Left lung (tissue), 10 donors: ENCODE data around the gene OR2D2. TPM values are rescaled to one million over a fixed set of nuclear protein-coding genes. Genes with fewer than 3 reads are reported as not detected.

Experiments
- ATAC-seq: fragments of 200-7000 bp; cut with Tn5 transposase; one replicate; pipeline ENCODE4 v1.9.1; 2020; ENCODE audit warnings: moderate library complexity
- DNase-seq, 4 donors: peaks; one replicate each; pipeline ENCODE4 v3.0.0-alpha.2; 2013 to 2020
- H3K27ac ChIP-seq, 2 donors: fragments of 200-600 bp; sonication (generic) in 1 of 2; one replicate each; pipeline versions ENCODE4 v1.5.0 to v1.8.0; 2020 to 2021
- H3K27me3 ChIP-seq, 2 donors: fragments of 200-600 bp; sonication (generic) in 1 of 2; one replicate each; pipeline versions ENCODE4 v1.5.0 to v1.8.0; 2020 to 2021
- H3K36me3 ChIP-seq, 2 donors: fragments of 200-600 bp; sonication (generic) in 1 of 2; one replicate each; pipeline versions ENCODE4 v1.5.0 to v1.8.0; 2020 to 2021
- H3K4me1 ChIP-seq, 2 donors: fragments of 200-600 bp; one replicate each; pipeline ENCODE4 v1.8.0; 2021
- H3K4me3 ChIP-seq, 2 donors: fragments of 200-600 bp; sonication (generic) in 1 of 2; one replicate each; pipeline versions ENCODE4 v1.5.0 to v1.8.0; 2020 to 2021; ENCODE audit warnings: mild to moderate bottlenecking in 1 of 2
- H3K9me3 ChIP-seq, 2 donors: fragments of 200-600 bp; sonication (generic) in 1 of 2; one replicate each; pipeline versions ENCODE4 v1.5.0 to v1.8.0; 2020 to 2021
- CTCF ChIP-seq, 2 donors: fragments of 200-600 bp; sonication (generic) in 1 of 2; IDR thresholded peaks; one replicate each; pipeline versions ENCODE4 v1.5.0 to v1.8.0; 2021; ENCODE audit warnings: antibody characterized with exemption in 2 of 2
- intact Hi-C, 2 donors: fragments of 100-400 bp; cut with DNase I; formaldehyde crosslinking; loops; one replicate each; pipeline versions ENCODE4 v1.11.2 to v1.14.2; 2022
- polyA plus RNA-seq, 6 donors: library from polyadenylated mRNA; unstranded; fragments of 120-200 nt; gene quantifications; one replicate each; pipeline ENCODE4 v1.2.1, GENCODE V29; 2013; ENCODE audit not compliant: insufficient read length in 6 of 6
- total RNA-seq, 2 donors: library from RNA; stranded (reverse); fragmentation: NEBNext Ultra II Directional; extraction: Animal tissue kit (Norgen Biotek cat#: 25700); gene quantifications; one replicate each; pipeline ENCODE4 v1.2.1, GENCODE V29; 2021
- donor health status: DM: no; HTN: yes; CAD: no.
- donor health status: DM: no; HTN: no; CAD: no.

OR2D2 gene
- total and polyA plus RNA-seq, 8 donors: 0.24 TPM; not detected in 7

GRCh38 chr11:6844356-6844755, 47.9 kb downstream of the OR2D2 start:
- Histone ChIP-seq H3K27me3 (no peaks in the 10 kb centered on the region), H3K36me3 (no peaks in the 10 kb centered on the region), H3K27ac (no peak overlapping the region), H3K4me1 (no peaks in the 10 kb centered on the region), H3K9me3 (peaks cover 0 to 2% of the 10 kb centered on the region in 2 donors), H3K4me3 (no peak overlapping the region)
- TF ChIP-seq CTCF (IDR thresholded peaks at IDR 0.05): no peak
- no peak for DNase-seq
- ATAC-seq: no peak
- intact Hi-C loops: no loop called here

GRCh38 chr11:6843670-6844069, 48.6 kb downstream of the OR2D2 start:
- DNase-seq (no peak), ATAC-seq (no peak)
- no peak for TF ChIP-seq CTCF (IDR thresholded peaks at IDR 0.05)
- Histone ChIP-seq H3K27me3 (no peaks in the 10 kb centered on the region), H3K4me3 (no peak overlapping the region), H3K36me3 (no peaks in the 10 kb centered on the region), H3K27ac (no peak overlapping the region), H3K9me3 (peaks cover 0 to 2% of the 10 kb centered on the region in 2 donors), H3K4me1 (no peaks in the 10 kb centered on the region)
- intact Hi-C loops: no loop called here

GRCh38 chr11:6841694-6842093, 50.6 kb downstream of the OR2D2 start:
- H3K9me3 ChIP-seq: peaks cover 0 to 2% of the 10 kb centered on the region in 2 donors

More at GRCh38 chr11:6841694-6842093, 50.6 kb downstream of the OR2D2 start:
- Histone ChIP-seq H3K36me3 (no peaks in the 10 kb centered on the region), H3K27ac (no peak overlapping the region), H3K27me3 (no peaks in the 10 kb centered on the region), H3K4me3 (no peak overlapping the region), H3K4me1 (no peaks in the 10 kb centered on the region)
- DNase-seq: no peak
- ATAC-seq: no peak
- intact Hi-C loops: no loop called here
- no peak for TF ChIP-seq CTCF (IDR thresholded peaks at IDR 0.05)

Other genes starting within 250 kb of the OR2D2 start
- 10 to 100 TPM; 15.4 to 18.9 TPM for gene DCHS1, start 236.7 kb downstream of the OR2D2 start, total RNA-seq
- 10 to 100 TPM; 32.8 to 49.5 (median 40.9) TPM for gene DCHS1, start 236.7 kb downstream of the OR2D2 start, polyA plus RNA-seq
- 10 to 100 TPM; 47.6 to 51.6 TPM for gene MRPL17, start 209.2 kb downstream of the OR2D2 start, total RNA-seq
- gene MRPL17, start 209.2 kb downstream of the OR2D2 start, polyA plus RNA-seq: 10 to 100 TPM; 45.0 to 57.3 (median 51.7) TPM
- under 1 TPM; 0.13 to 0.20 TPM for gene OR2AG2, start 120.5 kb downstream of the OR2D2 start, total RNA-seq
- under 1 TPM in 2 of 6 donors, not detected in 4; 0.06 to 0.08 TPM for gene OR2AG2, start 120.5 kb downstream of the OR2D2 start, polyA plus RNA-seq
- gene OR2AG1, start 109.5 kb downstream of the OR2D2 start, total RNA-seq: not detected
- under 1 TPM in 5 of 6 donors, not detected in 1; 0.03 to 0.06 (median 0.05) TPM for gene OR2AG1, start 109.5 kb downstream of the OR2D2 start, polyA plus RNA-seq
- gene OR6A2, start 92.8 kb downstream of the OR2D2 start, total RNA-seq: under 1 TPM; 0.15 to 0.18 TPM
- gene OR6A2, start 92.8 kb downstream of the OR2D2 start, polyA plus RNA-seq: not detected
- gene OR10A5, start 46.8 kb downstream of the OR2D2 start, total RNA-seq: not detected
- not detected for gene OR10A5, start 46.8 kb downstream of the OR2D2 start, polyA plus RNA-seq
- not detected for gene OR10A2, start 29.4 kb downstream of the OR2D2 start, total RNA-seq
- gene OR10A2, start 29.4 kb downstream of the OR2D2 start, polyA plus RNA-seq: under 1 TPM in 2 of 6 donors, not detected in 4; 0.04 to 0.06 TPM
- gene OR10A4, start 15.9 kb downstream of the OR2D2 start, total RNA-seq: not detected
- not detected for gene OR10A4, start 15.9 kb downstream of the OR2D2 start, polyA plus RNA-seq
- not detected for gene OR2D3, start 28.5 kb upstream of the OR2D2 start, total RNA-seq
- gene OR2D3, start 28.5 kb upstream of the OR2D2 start, polyA plus RNA-seq: not detected
- gene ZNF215, start 33.9 kb upstream of the OR2D2 start, total RNA-seq: 1 to 10 TPM; 2.4 to 3.7 TPM
- 1 to 10 TPM in 3 of 6 donors, under 1 TPM in 3; 0.66 to 2.6 (median 1.0) TPM for gene ZNF215, start 33.9 kb upstream of the OR2D2 start, polyA plus RNA-seq
- gene ZNF214, start 127.8 kb upstream of the OR2D2 start, total RNA-seq: 1 to 10 TPM; 2.0 to 4.1 TPM
- 10 to 100 TPM in 3 of 6 donors, 1 to 10 TPM in 3; 8.3 to 10.3 (median 9.5) TPM for gene ZNF214, start 127.8 kb upstream of the OR2D2 start, polyA plus RNA-seq
- under 1 TPM in 1 of 2 donors, not detected in 1; 0.10 TPM for gene NLRP14, start 128.0 kb upstream of the OR2D2 start, total RNA-seq
- gene NLRP14, start 128.0 kb upstream of the OR2D2 start, polyA plus RNA-seq: under 1 TPM; 0.07 to 0.20 (median 0.15) TPM
- not detected for gene RBMXL2, start 196.5 kb upstream of the OR2D2 start, total RNA-seq
- gene RBMXL2, start 196.5 kb upstream of the OR2D2 start, polyA plus RNA-seq: not detected